NCI-H526 (cell line): ENCODE measurements around the gene OR10H1.
"Not testable (repeated sequence)": the region's sequence is repeated elsewhere in the genome, so short reads cannot be mapped to it uniquely, and the experiment has no call there.

Experiments used
- DNase-seq, 2 experiments: peaks; one replicate each; lab custom pipeline; 2025; lab: John Stamatoyannopoulos, UW

OR10H1 gene

GRCh38 chr19:15774159-15774558, 41.3 kb downstream of the OR10H1 start:
- DNase-seq: not testable (repeated sequence)

DNA sequence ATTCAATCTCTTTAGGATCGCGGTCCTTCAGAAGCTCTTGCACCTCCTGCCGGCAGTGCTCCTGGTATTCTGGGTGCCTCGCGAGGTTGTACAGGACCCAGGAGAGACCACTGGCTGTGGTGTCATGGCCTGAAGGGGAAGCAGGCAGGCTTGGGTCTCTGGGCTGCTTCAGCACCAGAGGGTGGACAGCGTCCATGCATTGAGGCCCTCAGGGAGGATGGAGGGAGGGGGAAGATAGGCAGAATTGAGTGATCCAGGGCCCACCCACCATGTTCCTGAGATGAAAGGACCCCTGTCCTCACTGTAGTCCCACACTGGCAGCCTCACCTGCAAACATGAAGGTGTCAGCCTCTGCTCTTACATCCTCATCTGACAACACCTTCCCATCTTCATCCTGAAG, 45.9 kb downstream of the OR10H1 start:
- DNase-seq: no peak

DNA sequence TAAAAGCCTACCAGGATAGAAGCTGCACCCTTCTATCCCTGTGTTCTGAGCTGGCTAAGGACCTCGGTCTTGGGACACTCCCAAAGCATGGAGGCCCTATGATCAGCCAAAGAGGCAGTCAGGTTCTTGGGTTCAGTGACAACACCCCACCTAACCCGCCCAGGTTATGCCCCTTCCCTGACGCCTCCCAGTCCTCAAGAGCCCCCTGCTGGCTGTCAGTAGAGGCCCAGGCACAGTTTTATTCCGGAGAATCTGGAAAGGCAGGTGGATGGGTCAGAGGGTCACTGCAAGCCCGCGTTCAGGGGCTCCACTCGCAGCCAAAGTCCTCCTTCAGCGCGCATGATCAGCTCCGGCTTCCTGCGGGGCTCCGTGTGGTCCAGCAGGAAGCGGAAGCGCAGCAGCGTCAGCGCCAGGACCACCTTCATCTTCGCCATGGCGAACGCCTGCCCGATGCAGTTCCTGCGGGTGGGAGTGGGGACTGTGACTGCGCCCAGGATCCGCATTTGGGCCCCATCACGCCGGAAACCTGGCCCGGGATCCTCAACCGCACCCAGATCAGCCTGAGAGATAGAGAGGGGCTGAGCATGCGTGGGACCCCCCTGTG, 55.4 kb downstream of the OR10H1 start:
- DNase-seq: peak in 1 of 2 experiments; percentile 8

DNA sequence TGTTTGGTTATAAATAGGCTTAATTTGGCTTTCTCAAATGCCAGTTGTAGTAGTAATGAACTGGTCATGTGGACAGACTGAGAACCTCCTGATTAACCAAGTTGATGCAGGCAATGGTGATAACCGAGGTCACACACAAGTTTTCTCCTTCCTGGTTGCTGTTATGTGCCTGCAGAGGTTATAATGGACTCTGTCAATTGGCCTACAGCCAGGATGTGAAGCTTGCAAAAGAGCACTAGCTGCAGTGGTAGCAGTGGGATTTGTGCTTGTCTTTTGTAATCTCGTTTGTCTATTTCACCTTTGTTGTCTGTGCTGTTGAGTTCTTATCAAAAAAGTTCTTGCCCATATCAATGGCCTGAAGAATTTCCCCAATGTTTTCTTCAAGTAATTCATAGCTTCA, 57.1 kb downstream of the OR10H1 start:
- no peak for DNase-seq
